Thymus (tissue), 11 donors: ENCODE data around the gene SAMD3. TPM values are rescaled to one million over a fixed set of nuclear protein-coding genes. Genes with fewer than 3 reads are reported as not detected.
"Not testable (repeated sequence)": the region's sequence is repeated elsewhere in the genome, so short reads cannot be mapped to it uniquely, and the experiment has no call there.

Experiments
- DNase-seq, 9 donors: peaks; one replicate each; pipeline ENCODE4 v3.0.0-alpha.2; 2013; ENCODE audit warnings: low spot score in 9 of 9, low read depth in 6 of 9, missing footprints in 1 of 9
- H3K27ac ChIP-seq, 2 donors: one replicate each; pipeline ENCODE4 v1.5.1; 2013; ENCODE audit warnings: control low read depth in 1 of 2, low read depth in 1 of 2, low read length in 1 of 2, mild to moderate bottlenecking in 1 of 2, moderate library complexity in 1 of 2
- H3K27me3 ChIP-seq, 2 donors: one replicate each; pipeline ENCODE4 v1.5.1; 2013; ENCODE audit warnings: low read length in 1 of 2; ENCODE audit not compliant: control insufficient read depth in 2 of 2, insufficient read depth in 1 of 2
- H3K36me3 ChIP-seq, 2 donors: one replicate each; pipeline ENCODE4 v1.5.1; 2013; ENCODE audit warnings: low read length in 1 of 2, mild to moderate bottlenecking in 1 of 2, moderate library complexity in 1 of 2; ENCODE audit not compliant: control insufficient read depth in 2 of 2, insufficient read depth in 2 of 2
- H3K4me1 ChIP-seq, 2 donors: one replicate each; pipeline ENCODE4 v1.5.1; 2013; ENCODE audit warnings: low read length in 2 of 2; ENCODE audit not compliant: control insufficient read depth in 2 of 2, insufficient read depth in 2 of 2
- H3K4me3 ChIP-seq, 2 donors: one replicate each; pipeline ENCODE4 v1.5.1; 2013; ENCODE audit warnings: low read length in 2 of 2, control low read depth in 1 of 2, mild to moderate bottlenecking in 1 of 2
- H3K9me3 ChIP-seq, 2 donors: one replicate each; pipeline ENCODE4 v1.5.1; 2013; ENCODE audit warnings: low read length in 1 of 2, mild to moderate bottlenecking in 1 of 2; ENCODE audit not compliant: control insufficient read depth in 2 of 2, insufficient read depth in 1 of 2
- WGBS: extraction: QIAGEN DNeasy Blood & Tissue Kit; methylation state at CpG from one replicate; pipeline ENCODE4 v1.1.7; 2013; 5-methylcytosine and 5-hydroxymethylcytosine counted together
- polyA plus RNA-seq: library from polyadenylated mRNA; stranded (reverse); fragments of 200-250 nt; gene quantifications from one replicate; pipeline ENCODE4 v1.2.3, GENCODE V29; 2013
- total RNA-seq: library from RNA; stranded (reverse); fragments of 120-200 nt; gene quantifications from one replicate; pipeline ENCODE4 v1.2.4, GENCODE V29; 2013
- donor health status: healthy.

SAMD3 gene
- total and polyA plus RNA-seq, 2 donors = 9.6 to 23.9 TPM

DNA sequence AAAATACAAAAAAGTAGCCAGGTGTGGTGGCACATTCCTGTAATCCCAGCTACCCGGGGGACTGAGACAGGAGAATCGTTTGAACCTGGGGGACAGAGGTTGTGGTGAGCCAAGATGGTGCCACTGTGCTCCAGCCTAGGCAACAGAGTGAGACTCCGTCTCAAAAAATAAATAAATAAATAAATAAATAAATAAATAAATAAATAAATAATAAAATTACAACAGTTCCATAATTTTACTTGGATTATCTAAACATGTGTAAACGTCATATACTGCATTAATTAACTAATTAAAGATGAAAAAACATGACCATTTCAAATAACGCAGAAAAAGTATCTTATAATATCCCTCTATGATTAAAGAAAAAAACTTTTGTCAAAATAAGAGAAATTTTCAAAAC lies 65.8 kb downstream of the SAMD3 start:
- Histone ChIP-seq H3K9me3 (no peaks in the 10 kb centered on the region), H3K27ac (no peak overlapping the region), H3K4me1 (no peaks in the 10 kb centered on the region), H3K36me3 (no peaks in the 10 kb centered on the region), H3K27me3 (no peaks in the 10 kb centered on the region), H3K4me3 (no peak overlapping the region)
- no peak for DNase-seq
- WGBS = 98% methylated on average over 5 of the region's 5 CpGs

DNA sequence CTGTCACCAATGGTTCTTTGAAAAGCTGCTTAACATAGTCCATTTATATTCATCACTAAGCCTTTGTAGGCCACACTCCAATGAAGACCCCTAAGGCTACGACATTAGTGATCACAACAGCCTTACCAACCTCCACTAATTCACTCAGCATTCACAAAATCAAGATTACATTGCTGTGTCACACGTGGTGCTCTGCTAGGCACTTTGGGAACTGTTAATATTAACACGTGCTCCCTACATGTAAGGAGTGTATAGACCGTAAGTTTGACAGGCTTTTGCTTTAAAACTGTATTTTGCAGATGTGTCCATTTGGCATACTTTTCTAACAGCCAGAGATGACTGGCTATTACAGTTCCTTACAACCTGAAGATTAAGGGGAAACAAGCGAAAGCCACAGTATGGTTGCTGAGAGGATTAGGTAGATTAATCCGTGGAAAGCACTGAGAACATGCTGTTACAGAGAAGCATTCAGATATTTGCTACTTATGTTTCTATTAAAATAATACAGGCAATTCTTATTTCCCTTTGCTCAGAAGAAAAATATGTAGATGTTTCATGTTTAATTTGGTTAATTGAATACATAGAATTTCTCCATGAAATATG lies 69.7 kb downstream of the SAMD3 start:
- H3K27me3 ChIP-seq = no peaks in the 10 kb centered on the region
- H3K9me3 ChIP-seq = no peaks in the 10 kb centered on the region
- H3K36me3 ChIP-seq = peaks cover 0 to 2% of the 10 kb centered on the region in 2 donors
- H3K27ac ChIP-seq = no peak overlapping the region
- H3K4me3 ChIP-seq = no peak overlapping the region
- H3K4me1 ChIP-seq = no peaks in the 10 kb centered on the region
- WGBS = 97% methylated on average over 6 of the region's 6 CpGs
- no peak for DNase-seq

DNA sequence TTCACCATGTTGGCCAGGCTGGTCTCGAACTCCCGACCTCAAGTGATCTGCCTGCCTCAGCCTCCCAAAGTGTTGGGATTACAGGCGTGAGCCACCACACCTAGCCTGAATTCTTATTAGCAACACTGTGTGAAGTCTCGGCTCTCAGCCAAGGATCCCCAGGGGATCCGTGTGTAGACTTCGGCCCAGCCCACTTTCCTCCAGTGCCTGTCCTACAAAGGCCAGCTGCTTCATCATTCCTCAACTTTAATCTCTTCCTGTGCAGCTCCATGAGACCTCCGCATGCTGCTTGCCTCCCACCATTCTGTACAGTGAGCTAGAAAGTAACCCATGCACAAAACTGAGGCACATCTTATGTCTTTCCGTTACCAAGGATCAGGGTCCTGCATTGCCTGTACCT lies 71.8 kb downstream of the SAMD3 start:
- no peak overlapping the region for H3K4me3 ChIP-seq
- H3K27me3 ChIP-seq = no peaks in the 10 kb centered on the region
- WGBS = 81% methylated on average over 8 of the region's 8 CpGs
- DNase-seq = no peak
- peaks cover 0 to 2% of the 10 kb centered on the region in 2 donors for H3K36me3 ChIP-seq
- no peak overlapping the region for H3K27ac ChIP-seq
- H3K9me3 ChIP-seq = no peaks in the 10 kb centered on the region
- H3K4me1 ChIP-seq = no peaks in the 10 kb centered on the region

DNA sequence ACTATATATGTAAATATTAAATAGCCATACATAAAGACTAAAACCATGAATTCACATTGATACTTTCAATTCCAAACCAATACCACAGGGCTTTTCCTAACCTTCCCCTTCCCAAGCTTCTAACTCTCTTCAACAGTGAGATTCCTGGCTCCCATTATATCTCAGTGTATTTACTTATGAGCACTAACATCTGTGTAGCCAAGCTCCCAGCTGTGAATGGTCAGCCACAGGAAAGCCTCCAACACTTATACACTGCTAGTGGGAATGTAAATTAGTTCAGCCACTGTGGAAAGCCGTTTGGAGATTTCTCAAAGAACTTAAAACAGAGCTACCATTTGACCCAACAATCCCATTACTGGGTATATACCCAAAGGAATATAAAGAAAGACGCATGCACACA lies 73.7 kb downstream of the SAMD3 start:
- over 99% methylated on average over 2 of the region's 2 CpGs for WGBS
- not testable (repeated sequence) for H3K27ac ChIP-seq, H3K9me3 ChIP-seq, DNase-seq, H3K27me3 ChIP-seq, H3K4me1 ChIP-seq, H3K36me3 ChIP-seq, H3K4me3 ChIP-seq

DNA sequence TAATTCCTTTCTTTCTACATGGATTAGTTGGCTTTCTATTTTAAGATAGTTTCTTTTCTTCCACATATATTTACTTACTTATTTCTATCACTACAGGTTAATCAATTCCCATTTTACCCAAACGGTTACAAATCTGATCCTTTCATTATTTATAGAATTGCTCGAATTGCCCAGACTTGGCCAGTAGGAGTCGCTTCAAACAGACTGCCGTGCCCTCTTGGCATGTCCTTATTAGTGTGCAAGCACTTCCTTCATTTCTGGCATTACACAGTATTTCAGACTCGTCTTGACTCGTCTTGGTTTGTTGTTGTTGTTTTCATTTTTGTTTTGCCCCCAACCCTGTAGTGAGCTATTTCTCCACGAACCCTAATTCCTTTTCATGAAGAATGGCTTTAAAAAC lies 74.6 kb downstream of the SAMD3 start:
- no peaks in the 10 kb centered on the region for H3K27me3 ChIP-seq
- 90% methylated on average over 7 of the region's 7 CpGs for WGBS
- H3K27ac ChIP-seq = no peak overlapping the region
- no peak for DNase-seq
- peaks cover 0 to 6% of the 10 kb centered on the region in 2 donors for H3K36me3 ChIP-seq
- H3K9me3 ChIP-seq = no peaks in the 10 kb centered on the region
- no peak overlapping the region for H3K4me3 ChIP-seq
- no peaks in the 10 kb centered on the region for H3K4me1 ChIP-seq

DNA sequence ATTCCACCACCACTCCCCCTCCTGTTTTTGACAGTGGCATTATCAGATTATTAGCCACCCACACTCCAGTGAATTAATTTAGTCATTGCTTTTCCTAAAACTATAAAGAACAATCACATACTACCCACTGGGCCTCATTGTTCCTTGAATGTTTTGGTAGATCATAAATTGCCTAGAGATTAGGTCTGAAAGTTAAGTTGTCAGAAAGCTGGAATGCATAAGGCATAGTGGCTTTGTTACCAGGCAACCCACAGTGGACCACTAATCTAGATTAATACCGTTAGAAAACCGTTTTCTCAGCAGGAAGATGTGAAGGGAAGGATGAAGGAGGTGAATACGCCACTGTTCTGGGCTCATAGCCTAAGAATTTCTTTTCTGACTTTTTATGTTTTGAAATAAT lies 75.6 kb downstream of the SAMD3 start:
- over 99% methylated on average over 3 of the region's 3 CpGs for WGBS
- peaks cover 0 to 8% of the 10 kb centered on the region in 2 donors for H3K36me3 ChIP-seq
- H3K4me3 ChIP-seq = no peak overlapping the region
- no peak for DNase-seq
- H3K4me1 ChIP-seq = no peaks in the 10 kb centered on the region
- H3K27me3 ChIP-seq = no peaks in the 10 kb centered on the region
- no peak overlapping the region for H3K27ac ChIP-seq
- no peaks in the 10 kb centered on the region for H3K9me3 ChIP-seq

DNA sequence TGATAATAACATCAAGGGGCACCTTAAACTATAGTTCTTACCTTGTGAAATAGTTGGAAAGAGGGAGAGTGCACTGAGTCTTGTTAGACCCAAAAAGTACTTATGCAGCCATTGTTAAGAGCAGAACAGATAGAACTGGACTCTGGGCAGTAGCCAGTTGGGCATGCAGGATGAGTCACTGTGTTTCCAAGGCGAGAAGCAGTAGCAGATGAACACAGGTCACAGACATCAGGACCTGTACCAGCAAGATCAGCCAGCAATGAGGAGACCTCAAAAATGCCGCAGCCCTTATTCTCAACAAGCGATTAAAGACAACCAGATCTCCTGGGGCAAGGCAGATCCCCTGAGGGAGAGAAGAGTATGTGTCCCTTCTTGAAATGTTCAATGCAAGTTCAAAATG lies 79.0 kb downstream of the SAMD3 start:
- H3K27me3 ChIP-seq = no peaks in the 10 kb centered on the region
- H3K4me3 ChIP-seq = no peak overlapping the region
- H3K4me1 ChIP-seq = no peaks in the 10 kb centered on the region
- no peak overlapping the region for H3K27ac ChIP-seq
- H3K9me3 ChIP-seq = no peaks in the 10 kb centered on the region
- no peak for DNase-seq
- WGBS = 96% methylated on average over 3 of the region's 3 CpGs
- H3K36me3 ChIP-seq = peaks cover 0 to 11% of the 10 kb centered on the region in 2 donors

DNA sequence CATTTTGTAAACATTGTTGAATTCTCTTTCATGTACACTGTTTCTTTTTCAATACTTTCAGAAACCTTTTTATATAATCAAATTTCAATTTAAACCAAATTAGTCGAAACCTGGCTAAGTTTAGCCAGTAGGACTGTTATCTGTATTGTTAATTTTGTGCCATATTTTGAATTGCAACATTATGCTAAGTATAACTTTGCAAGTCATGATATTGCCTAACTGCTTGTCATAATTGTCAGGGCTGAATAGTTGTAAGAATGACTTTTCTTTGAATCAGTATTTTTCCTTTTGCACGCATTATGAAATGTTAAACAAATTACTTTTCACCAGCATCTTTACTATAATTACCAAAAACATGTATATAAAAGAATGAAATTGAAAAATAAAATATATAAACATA lies 82.7 kb downstream of the SAMD3 start:
- Histone ChIP-seq H3K4me3 (no peak overlapping the region), H3K27me3 (no peaks in the 10 kb centered on the region), H3K36me3 (peaks cover 0 to 21% of the 10 kb centered on the region in 2 donors), H3K9me3 (no peaks in the 10 kb centered on the region), H3K27ac (no peak overlapping the region), H3K4me1 (no peaks in the 10 kb centered on the region)
- 98% methylated on average over 2 of the region's 2 CpGs for WGBS
- no peak for DNase-seq

DNA sequence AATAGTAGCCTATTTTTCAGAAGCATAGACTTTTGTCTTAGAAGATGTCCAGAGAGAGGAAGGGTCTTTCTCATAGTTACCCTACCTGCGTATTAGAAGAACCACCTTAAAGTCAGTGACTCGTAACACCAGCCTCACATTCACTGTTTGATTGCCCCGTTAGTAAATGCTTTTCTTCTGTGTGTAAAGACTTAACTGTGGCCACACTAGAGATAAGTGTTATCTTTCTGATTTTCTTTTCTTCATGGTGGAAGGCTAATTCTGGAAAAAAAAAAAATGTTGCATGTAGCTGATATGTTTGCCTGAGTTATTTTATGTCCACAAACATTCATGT lies 83.9 kb downstream of the SAMD3 start:
- no peak overlapping the region for H3K27ac ChIP-seq
- no peak for DNase-seq
- H3K36me3 ChIP-seq = peaks cover 0 to 16% of the 10 kb centered on the region in 2 donors
- no peak overlapping the region for H3K4me3 ChIP-seq
- no peaks in the 10 kb centered on the region for H3K27me3 ChIP-seq
- no peaks in the 10 kb centered on the region for H3K4me1 ChIP-seq
- WGBS = 94% methylated on average over 3 of the region's 3 CpGs
- H3K9me3 ChIP-seq = no peaks in the 10 kb centered on the region
